K562 (cell line): ENCODE measurements around the gene ZNF316. TPM values are rescaled to one million over a fixed set of nuclear protein-coding genes. Genes with fewer than 3 reads are reported as not detected.

Source experiments
- ATAC-seq: fragments of 200-7000 bp; cut with Tn5 transposase; 3 replicates; pipeline ENCODE4 v1.9.1; 2020; ENCODE audit warnings: moderate library complexity
- BruUV-seq: library from RNA; stranded (reverse); fragments of 400-500 nt; replicated peaks from 2 replicates; lab custom pipeline; 2021; lab: Mats Ljungman, UMichigan
- CTCF ChIA-PET: fragments of 300-600 bp; formaldehyde crosslinking; extraction: SDS; loops from one replicate; lab custom pipeline; 2021; ENCODE audit warnings: low intra/inter-chr PET ratio; lab: Yijun Ruan, JAX
- POLR2A ChIA-PET: fragments of 300-600, 350-650 bp; sonication (Branson Sonifier 250); formaldehyde crosslinking; extraction: SDS; loops from one replicate; lab custom pipeline; 2021; ENCODE audit warnings: antibody characterized with exemption, inconsistent platforms; lab: Yijun Ruan, JAX
- DNase-seq, 4 experiments: peaks; one replicate each; pipeline versions ENCODE4 v3.0.0 to v3.0.0-alpha.2; 2011 to 2018; ENCODE audit warnings: low spot score in 3 of 4, mixed read lengths in 3 of 4; ENCODE audit errors: extremely low read depth in 1 of 4
- FAIRE-seq: peaks from 2 replicates; lab custom pipeline; 2011; peaks lifted over from hg19 to GRCh38; lab: Jason Lieb, UNC
- H2AFZ ChIP-seq: 2 replicates; pipeline ENCODE4 v1.6.0; 2011; ENCODE audit warnings: low read depth, low read length, control low read depth, inconsistent platforms
- H3K27ac ChIP-seq: fragments of 200-600 bp; 3 replicates; pipeline ENCODE4 v1.8.0; 2011; ENCODE audit warnings: low read depth, mild to moderate bottlenecking, control low read depth, inconsistent platforms, low read length, moderate library complexity, mixed read lengths; ENCODE audit errors: extremely low read depth
- H3K27me3 ChIP-seq, 2 experiments: fragments of 300-600 bp in 1 of 2; 2 replicates in 1 of 2; 3 replicates in 1 of 2; pipeline versions ENCODE4 v1.6.0 to v1.8.0; 2011; ENCODE audit warnings: inconsistent platforms in 2 of 2, low read length in 2 of 2, mild to moderate bottlenecking in 1 of 2, mixed read lengths in 1 of 2, moderate library complexity in 1 of 2; ENCODE audit not compliant: control insufficient read depth in 2 of 2, insufficient read depth in 2 of 2
- H3K36me3 ChIP-seq: fragments of 300-600 bp; 3 replicates; pipeline ENCODE4 v1.8.0; 2011; ENCODE audit warnings: mild to moderate bottlenecking, low read length, inconsistent platforms; ENCODE audit not compliant: control insufficient read depth, insufficient read depth
- H3K4me1 ChIP-seq, 2 experiments: fragments of 200-600 bp in 1 of 2; replicated peaks in 1 of 2; 2 replicates in 1 of 2; 3 replicates in 1 of 2; pipeline versions ENCODE4 v1.5.1 to v1.8.0; 2011; ENCODE audit warnings: inconsistent platforms in 2 of 2, low read length in 2 of 2, mild to moderate bottlenecking in 1 of 2, mixed read lengths in 1 of 2, moderate library complexity in 1 of 2; ENCODE audit not compliant: control insufficient read depth in 2 of 2, insufficient read depth in 2 of 2
- H3K4me2 ChIP-seq: 2 replicates; pipeline ENCODE4 v1.6.1; 2011; ENCODE audit warnings: low read length, control low read depth, inconsistent platforms, mixed read lengths; ENCODE audit not compliant: insufficient read depth
- H3K4me3 ChIP-seq: fragments of 200-600 bp; sonication (generic), shearing (Covaris generic); 2 replicates; pipeline ENCODE4 v1.5.1; 2016; ENCODE audit warnings: control low read depth, inconsistent platforms
- H3K79me2 ChIP-seq: fragments of 200-600 bp; 3 replicates; pipeline ENCODE4 v1.8.0; 2011; ENCODE audit warnings: low read length, inconsistent platforms; ENCODE audit not compliant: control insufficient read depth, insufficient read depth
- H3K9ac ChIP-seq, 2 experiments: 2 replicates each; pipeline versions ENCODE4 v1.6.0 to v1.6.1; 2011; ENCODE audit warnings: low read depth in 2 of 2, low read length in 2 of 2, control low read depth in 1 of 2, inconsistent platforms in 1 of 2, mild to moderate bottlenecking in 1 of 2, mixed read lengths in 1 of 2; ENCODE audit not compliant: insufficient read depth in 1 of 2
- H3K9me1 ChIP-seq: one replicate; pipeline ENCODE4 v1.6.0; 2011; ENCODE audit warnings: inconsistent platforms, mild to moderate bottlenecking, low read length, moderate library complexity; ENCODE audit not compliant: control insufficient read depth, insufficient read depth
- H3K9me3 ChIP-seq: replicated peaks from 2 replicates; pipeline ENCODE4 v1.5.1; 2011; ENCODE audit warnings: low read depth, low read length, inconsistent platforms; ENCODE audit not compliant: control insufficient read depth, insufficient read depth
- H4K20me1 ChIP-seq: replicated peaks from 2 replicates; pipeline ENCODE4 v1.6.1; 2011; ENCODE audit warnings: low read length, inconsistent platforms, mixed read lengths; ENCODE audit not compliant: control insufficient read depth, insufficient read depth
- NCOA2 ChIP-seq, 2 experiments: fragments of 450-650 bp; IDR thresholded peaks; 2 replicates each; pipeline ENCODE4 v1.6.1; 2018; ENCODE audit warnings: mild to moderate bottlenecking in 2 of 2, moderate library complexity in 1 of 2; ENCODE audit not compliant: partially characterized antibody in 2 of 2
- TCF3 ChIP-seq: sonication (generic); formaldehyde crosslinking; IDR thresholded peaks from 2 replicates; pipeline ENCODE4 v1.4.0; 2020; ENCODE audit warnings: mild to moderate bottlenecking, missing genetic modification reagents
- ZNF121 ChIP-seq: sonication (generic); formaldehyde crosslinking; conservative IDR thresholded peaks from 2 replicates; pipeline ENCODE4 v1.8.0; 2022; ENCODE audit warnings: missing genetic modification reagents
- ZNF3 ChIP-seq: fragments of 250-450 bp; sonication (Bioruptor Pico); IDR thresholded peaks from 2 replicates; pipeline ENCODE4 v1.5.0; 2021; ENCODE audit warnings: mild to moderate bottlenecking, moderate library complexity
- ZNF318 ChIP-seq, 2 experiments: fragments of 450-650 bp; IDR thresholded peaks; 2 replicates each; pipeline ENCODE4 v1.6.1; 2016; ENCODE audit warnings: mild to moderate bottlenecking in 2 of 2, borderline replicate concordance in 1 of 2, low read depth in 1 of 2, moderate library complexity in 1 of 2
- ZNF324 ChIP-seq: fragments of 250-450 bp; sonication (Bioruptor Pico); IDR thresholded peaks from 2 replicates; pipeline ENCODE4 v1.4.0; 2020; ENCODE audit warnings: mild to moderate bottlenecking
- ZNF695 ChIP-seq: fragments of 450-650 bp; formaldehyde crosslinking; IDR thresholded peaks from 2 replicates; pipeline ENCODE4 v1.4.0; 2020; ENCODE audit warnings: mild to moderate bottlenecking, moderate library complexity
- WGBS: fragments of 100-300 bp; shearing (Covaris generic); methylation state at CpG from one replicate; pipeline ENCODE4 v1.1.6; 2016; ENCODE audit warnings: low coverage, mixed read lengths; ENCODE audit not compliant: insufficient coverage; ENCODE audit errors: missing lambda C conversion rate; 5-methylcytosine and 5-hydroxymethylcytosine counted together
- in situ Hi-C: fragments of 300-500 bp; cut with MboI; formaldehyde crosslinking; loops from 4 replicates; pipeline ENCODE4 v1.15.0; 2018; ENCODE audit warnings: inconsistent platforms, mixed read lengths
- intact Hi-C: fragments of 100-400 bp; cut with micrococcal nuclease; formaldehyde crosslinking; loops from 2 replicates; pipeline ENCODE4 v1.14.2; 2022
- polyA plus RNA-seq, 8 experiments: library from polyadenylated mRNA; depleted of rRNA in 4 of 8; stranded (reverse) in 5 of 8; unstranded in 3 of 8; fragments of >200 nt; fragmentation: Nextera tagmentation in 2 of 8; fragmentation: Illumina TruSeq in 1 of 8; extraction: Ambion mirVana in 2 of 8; extraction: Trizol in 1 of 8; gene quantifications; 2 replicates each; pipeline versions ENCODE4 v1.2.1 to v1.2.3, GENCODE V29; 2011 to 2014; ENCODE audit warnings: inconsistent platforms in 1 of 8, missing spikeins in 1 of 8
- total RNA-seq, 7 experiments: library from RNA; depleted of rRNA in 6 of 7; stranded (reverse); fragments of >200 nt in 6 of 7; fragmentation: Illumina TruSeq in 2 of 7; extraction: Trizol in 2 of 7; gene quantifications; 2 replicates each; pipeline versions ENCODE4 v1.2.1 to v1.2.3, GENCODE V29; 2011 to 2021; ENCODE audit warnings: low replicate concordance in 1 of 7

Gene ZNF316
- total and polyA plus RNA-seq, 9 of the 15 experiments (the other 6 are each of a cell fraction or from before 2014, with no cell fraction given), result 0.10 to 34.0 (median 8.6) TPM

- DNase-seq (no peak), FAIRE-seq (no peak), ATAC-seq (no peak)
- ChIA-PET POLR2A (interaction anchor here (0.5 to 0.8 kb wide), 2 partner anchors 98 to 176 kb away, joined by 3 to 4 read pairs; no protein-coding TSS in a partner anchor), CTCF (no interaction called here)
- H3K27ac ChIP-seq, result no peak overlapping the region; the same call in 2 of the 3 replicates
- H3K9me3 ChIP-seq, result peaks cover 6% of the 10 kb centered on the region; the same call in 1 of the 2 replicates
- 93% methylated on average over 14 of the region's 15 CpGs for WGBS
- no peak overlapping the region for H3K4me3 ChIP-seq
- no peaks in the 10 kb centered on the region for H3K27me3 ChIP-seq
- peaks cover 56% of the 10 kb centered on the region for H3K79me2 ChIP-seq
- no peak overlapping the region for H3K4me2 ChIP-seq
- no TSS peak for BruUV-seq
- H3K9ac ChIP-seq, result peak overlapping the region in 1 of 2 experiments; percentile 67; a peak in 2 of 4 replicates
- H3K9me1 ChIP-seq, result peaks cover 2% of the 10 kb centered on the region
- no peak overlapping the region for H2AFZ ChIP-seq
- no peaks in the 10 kb centered on the region for H4K20me1 ChIP-seq
- TF ChIP-seq NCOA2 (IDR thresholded peaks at IDR 0.05; ENCODE audit: partially characterized antibody in 2 of 2) (no peak), ZNF121 (no peak), ZNF318 (IDR thresholded peaks at IDR 0.05; ENCODE audit: borderline replicate concordance in 1 of 2, low read depth in 1 of 2) (no peak), ZNF695 (CRISPR knock-in tag) (no peak), ZNF324 (CRISPR knock-in tag) (no peak), ZNF3 (CRISPR knock-in tag) (no peak), TCF3 (CRISPR knock-in tag) (no peak)
- peaks cover 19 to 58% of the 10 kb centered on the region in 2 experiments; a peak in 4 of 5 replicates for H3K4me1 ChIP-seq
- H3K36me3 ChIP-seq, result peaks cover 73% of the 10 kb centered on the region
- in situ Hi-C loops (no loop called here), intact Hi-C loops (no loop called here)
These were observed 4.4 kb downstream of the ZNF316 start for GRCh38 chr7:6641305-6642035.
